Mesenchymal stem cell (in vitro differentiated cells and primary cell): ENCODE data around the gene CDC42SE2.
A peak's percentile ranks its signal among the peaks of the same experiment; 100 is the strongest.
"Not testable (repeated sequence)": the region's sequence is repeated elsewhere in the genome, so short reads cannot be mapped to it uniquely, and the experiment has no call there.

Experiments
- DNase-seq: peaks from one replicate; pipeline ENCODE4 v3.0.0-alpha.2; 2013
- H2AFZ ChIP-seq: one replicate; pipeline ENCODE4 v1.6.1; 2013; ENCODE audit warnings: low read depth, mild to moderate bottlenecking, control low read depth, inconsistent platforms, low read length, moderate library complexity
- H2AK5ac ChIP-seq: 2 replicates; pipeline ENCODE4 v1.6.1; 2013; ENCODE audit warnings: low read length, moderate library complexity, mild to moderate bottlenecking, inconsistent platforms; ENCODE audit not compliant: severe bottlenecking
- H2BK120ac ChIP-seq: one replicate; pipeline ENCODE4 v1.6.1; 2013; ENCODE audit warnings: low read depth, mild to moderate bottlenecking, inconsistent platforms, low read length, moderate library complexity
- H2BK12ac ChIP-seq, 2 experiments: one replicate each; pipeline ENCODE4 v1.6.1; 2013; ENCODE audit warnings: inconsistent platforms in 2 of 2, low read length in 2 of 2, mild to moderate bottlenecking in 2 of 2, moderate library complexity in 2 of 2, control low read depth in 1 of 2
- H2BK15ac ChIP-seq: one replicate; pipeline ENCODE4 v1.6.1; 2013; ENCODE audit warnings: mild to moderate bottlenecking, low read depth, inconsistent platforms; ENCODE audit not compliant: poor library complexity, severe bottlenecking
- H2BK5ac ChIP-seq: 2 replicates; pipeline ENCODE4 v1.6.1; 2013; ENCODE audit warnings: low read depth, mild to moderate bottlenecking, low read length, control low read depth, inconsistent platforms; ENCODE audit not compliant: poor library complexity, severe bottlenecking
- H3K14ac ChIP-seq, 2 experiments: one replicate each; pipeline ENCODE4 v1.6.1; 2013; ENCODE audit warnings: inconsistent platforms in 2 of 2, low read length in 2 of 2, control low read depth in 1 of 2, mild to moderate bottlenecking in 1 of 2, moderate library complexity in 1 of 2
- H3K18ac ChIP-seq, 2 experiments: one replicate each; pipeline ENCODE4 v1.6.1; 2013; ENCODE audit warnings: inconsistent platforms in 2 of 2, low read length in 2 of 2, control low read depth in 1 of 2, low read depth in 1 of 2, mild to moderate bottlenecking in 1 of 2
- H3K23ac ChIP-seq, 2 experiments: one replicate each; pipeline ENCODE4 v1.6.1; 2013; ENCODE audit warnings: inconsistent platforms in 2 of 2, low read length in 2 of 2, mild to moderate bottlenecking in 2 of 2, moderate library complexity in 2 of 2, control low read depth in 1 of 2
- H3K27ac ChIP-seq: 2 replicates; pipeline ENCODE4 v1.5.1; 2013; ENCODE audit warnings: mild to moderate bottlenecking, moderate library complexity, low read length, control low read depth, inconsistent platforms; ENCODE audit not compliant: poor library complexity, severe bottlenecking
- H3K27me3 ChIP-seq, 2 experiments: 2 replicates each; pipeline versions ENCODE4 v1.6.1 to v1.7.0; 2013; ENCODE audit warnings: low read length in 2 of 2, mild to moderate bottlenecking in 2 of 2, moderate library complexity in 2 of 2, control low read depth in 1 of 2, inconsistent platforms in 1 of 2; ENCODE audit not compliant: control insufficient read depth in 1 of 2, insufficient read depth in 1 of 2
- H3K36me3 ChIP-seq, 2 experiments: 2 replicates each; pipeline versions ENCODE4 v1.6.1 to v1.7.0; 2013; ENCODE audit warnings: low read length in 2 of 2, control low read depth in 1 of 2, inconsistent platforms in 1 of 2, low read depth in 1 of 2, mild to moderate bottlenecking in 1 of 2; ENCODE audit not compliant: insufficient read depth in 2 of 2, control insufficient read depth in 1 of 2
- H3K4ac ChIP-seq, 2 experiments: one replicate each; pipeline ENCODE4 v1.6.1; 2013; ENCODE audit warnings: inconsistent platforms in 2 of 2, low read length in 2 of 2, mild to moderate bottlenecking in 2 of 2, moderate library complexity in 2 of 2, control low read depth in 1 of 2, low read depth in 1 of 2
- H3K4me1 ChIP-seq: 2 replicates; pipeline ENCODE4 v1.6.1; 2013; ENCODE audit warnings: low read depth, low read length, control low read depth; ENCODE audit not compliant: control insufficient read depth, insufficient read depth
- H3K4me2 ChIP-seq: 2 replicates; pipeline ENCODE4 v1.6.1; 2013; ENCODE audit warnings: low read length, mild to moderate bottlenecking, inconsistent platforms; ENCODE audit not compliant: poor library complexity, severe bottlenecking
- H3K4me3 ChIP-seq, 2 experiments: 2 replicates each; pipeline versions ENCODE4 v1.5.1 to v1.7.0; 2013; ENCODE audit warnings: low read length in 2 of 2, mild to moderate bottlenecking in 2 of 2, control low read depth in 1 of 2, low read depth in 1 of 2; ENCODE audit not compliant: insufficient read depth in 1 of 2
- H3K79me1 ChIP-seq: replicated peaks from 2 replicates; pipeline ENCODE4 v1.6.1; 2013; ENCODE audit warnings: mild to moderate bottlenecking, control low read depth, low read length, inconsistent platforms; ENCODE audit not compliant: poor library complexity, severe bottlenecking
- H3K9ac ChIP-seq: 2 replicates; pipeline ENCODE4 v1.7.0; 2013; ENCODE audit warnings: mild to moderate bottlenecking, low read length, moderate library complexity
- H3K9me3 ChIP-seq: 2 replicates; pipeline ENCODE4 v1.7.0; 2013; ENCODE audit warnings: mild to moderate bottlenecking, low read length; ENCODE audit not compliant: control insufficient read depth
- H4K8ac ChIP-seq: one replicate; pipeline ENCODE4 v1.6.1; 2013; ENCODE audit warnings: inconsistent platforms, mild to moderate bottlenecking, low read length, moderate library complexity
- H4K91ac ChIP-seq: one replicate; pipeline ENCODE4 v1.6.1; 2013; ENCODE audit warnings: mild to moderate bottlenecking, low read length, inconsistent platforms
- WGBS: methylation state at CpG from one replicate; pipeline ENCODE4 v1.1.7; 2013; ENCODE audit warnings: mixed read lengths; 5-methylcytosine and 5-hydroxymethylcytosine counted together

CDC42SE2 gene

DNA sequence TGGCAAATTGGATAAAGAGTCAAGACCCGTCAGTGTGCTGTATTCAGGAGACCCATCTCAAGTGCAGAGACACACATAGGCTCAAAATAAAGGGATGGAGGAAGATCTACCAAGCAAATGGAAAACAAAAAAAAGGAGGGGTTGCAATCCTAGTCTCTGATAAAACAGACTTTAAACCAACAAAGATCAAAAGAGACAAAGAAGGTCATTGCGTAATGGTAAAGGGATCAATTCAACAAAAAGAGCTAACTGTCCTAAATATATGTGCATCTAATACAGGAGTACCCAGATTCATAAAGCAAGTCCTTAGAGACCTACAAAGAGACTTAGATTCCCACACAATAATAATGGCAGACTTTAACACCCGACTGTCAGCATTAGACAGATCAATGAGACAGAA is 82.4 kb downstream of the CDC42SE2 start:
- not testable (repeated sequence) for H2BK120ac ChIP-seq, H3K14ac ChIP-seq, H3K23ac ChIP-seq, H3K4me1 ChIP-seq, H3K4me3 ChIP-seq, H4K8ac ChIP-seq, H2AK5ac ChIP-seq, H3K9me3 ChIP-seq, H3K4ac ChIP-seq, H3K27me3 ChIP-seq, H2AFZ ChIP-seq, H3K36me3 ChIP-seq, H3K4me2 ChIP-seq, H2BK5ac ChIP-seq, H3K27ac ChIP-seq, H2BK12ac ChIP-seq, H2BK15ac ChIP-seq, H3K18ac ChIP-seq, DNase-seq, H4K91ac ChIP-seq, H3K9ac ChIP-seq
- H3K79me1 ChIP-seq: peaks cover 12% of the 10 kb centered on the region
- WGBS: 100% methylated on average over 2 of the region's 3 CpGs

DNA sequence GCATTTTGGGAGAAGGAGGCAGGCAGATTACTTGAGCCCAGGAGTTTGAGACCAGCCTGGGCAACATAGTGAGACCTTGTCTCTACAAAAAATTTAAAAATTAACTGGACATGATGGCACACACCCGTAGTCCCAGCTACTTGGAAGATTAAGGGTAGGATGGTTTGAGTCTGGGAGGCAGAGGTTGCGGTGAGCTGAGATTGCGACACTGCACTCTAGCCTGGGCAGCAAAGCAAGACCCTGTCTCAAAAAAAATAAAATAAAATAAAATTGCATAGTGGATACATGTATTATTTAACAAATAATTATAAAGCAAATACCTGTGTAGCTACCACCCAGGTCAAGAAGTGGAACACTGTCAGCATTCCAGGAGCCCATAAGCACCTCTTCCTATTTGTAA is 90.1 kb downstream of the CDC42SE2 start:
- Histone ChIP-seq H3K4me1 (peaks cover 2% of the 10 kb centered on the region), H4K8ac (no peak overlapping the region), H4K91ac (no peak overlapping the region), H2BK120ac (no peak overlapping the region), H3K4me2 (no peak overlapping the region), H3K18ac (no peak overlapping the region), H3K4me3 (no peak overlapping the region), H3K79me1 (peaks cover 17% of the 10 kb centered on the region), H3K9me3 (no peaks in the 10 kb centered on the region), H3K9ac (no peak overlapping the region), H3K27ac (no peak overlapping the region), H2BK15ac (no peak overlapping the region), H2BK12ac (no peak overlapping the region), H2BK5ac (no peak overlapping the region), H3K14ac (no peak overlapping the region), H3K4ac (no peak overlapping the region), H3K36me3 (no peaks in the 10 kb centered on the region), H3K27me3 (no peaks in the 10 kb centered on the region), H3K23ac (no peak overlapping the region), H2AFZ (no peak overlapping the region), H2AK5ac (no peak overlapping the region)
- 93% methylated on average over 2 of the region's 3 CpGs for WGBS
- DNase-seq: no peak

DNA sequence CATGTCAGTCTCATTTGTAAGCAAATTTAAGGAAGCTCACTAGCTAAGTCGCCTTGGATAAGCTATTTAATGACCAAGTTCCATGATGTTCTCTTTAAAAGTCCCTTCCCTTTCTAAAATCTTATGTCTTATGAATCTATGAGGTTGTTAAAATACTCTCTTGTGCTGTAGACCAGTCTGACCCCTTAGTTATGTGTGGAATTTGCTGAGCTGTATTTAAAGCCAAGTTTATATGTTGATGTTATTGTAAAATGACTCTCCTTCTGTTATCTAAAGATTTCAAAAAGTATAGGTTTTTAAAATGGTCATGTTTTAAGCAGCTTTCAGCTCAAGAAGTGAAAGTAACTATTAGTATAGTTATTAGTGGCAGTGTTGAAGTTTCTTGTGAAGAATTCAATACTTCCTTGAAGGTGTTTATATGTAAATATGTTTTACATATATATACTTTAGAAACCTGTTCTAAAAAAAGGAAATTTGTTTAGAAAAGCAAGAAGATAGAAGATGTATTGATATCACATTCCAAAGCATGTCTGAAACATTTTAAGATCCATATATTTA is 92.2 kb downstream of the CDC42SE2 start:
- no peaks in the 10 kb centered on the region for H3K27me3 ChIP-seq
- H2BK15ac ChIP-seq: no peak overlapping the region
- H3K36me3 ChIP-seq: peaks cover 0 to 9% of the 10 kb centered on the region in 2 experiments
- H3K4me2 ChIP-seq: no peak overlapping the region
- no peak overlapping the region for H4K91ac ChIP-seq
- H3K4me1 ChIP-seq: peaks cover 2% of the 10 kb centered on the region
- H3K18ac ChIP-seq: no peak overlapping the region
- no peak overlapping the region for H3K4me3 ChIP-seq
- peaks cover 19% of the 10 kb centered on the region for H3K79me1 ChIP-seq
- no peak overlapping the region for H2BK12ac ChIP-seq
- DNase-seq: peak; percentile 25
- no CpG with 5 or more reads among the region's 1 CpG for WGBS
- peak overlapping the region; percentile 21 for H3K9ac ChIP-seq
- H2BK5ac ChIP-seq: no peak overlapping the region
- peak overlapping the region; percentile 53 for H3K27ac ChIP-seq
- H3K23ac ChIP-seq: no peak overlapping the region
- H2AFZ ChIP-seq: no peak overlapping the region
- H3K14ac ChIP-seq: no peak overlapping the region
- H3K4ac ChIP-seq: no peak overlapping the region
- H2BK120ac ChIP-seq: no peak overlapping the region
- no peaks in the 10 kb centered on the region for H3K9me3 ChIP-seq
- no peak overlapping the region for H2AK5ac ChIP-seq
- H4K8ac ChIP-seq: no peak overlapping the region

DNA sequence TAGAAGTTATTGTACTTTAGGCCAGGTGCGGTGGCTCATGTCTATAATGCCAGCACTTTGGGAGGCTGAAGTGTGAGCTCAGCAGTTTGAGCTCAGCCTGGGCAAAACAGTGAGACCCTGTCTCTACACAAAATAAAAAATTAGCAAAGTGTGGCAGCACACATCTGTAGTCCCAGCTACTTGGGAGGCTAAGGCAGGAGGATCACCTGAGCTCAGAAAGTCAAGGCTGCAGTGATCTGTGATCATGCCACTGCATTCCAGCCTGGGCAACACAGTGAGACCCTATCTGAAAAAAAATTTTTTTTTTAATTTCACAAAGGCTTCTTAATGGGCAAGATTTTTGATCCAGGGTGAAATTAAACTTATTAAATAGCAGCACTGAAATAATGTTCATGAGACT is 92.8 kb downstream of the CDC42SE2 start:
- no peak overlapping the region for H4K91ac ChIP-seq
- DNase-seq: no peak
- H3K27me3 ChIP-seq: no peaks in the 10 kb centered on the region
- no peak overlapping the region for H3K4ac ChIP-seq
- 92% methylated on average over 1 of the region's 1 CpG for WGBS
- H3K36me3 ChIP-seq: peaks cover 1 to 9% of the 10 kb centered on the region in 2 experiments
- no peak overlapping the region for H2AFZ ChIP-seq
- H2BK12ac ChIP-seq: no peak overlapping the region
- no peak overlapping the region for H3K4me3 ChIP-seq
- H3K9ac ChIP-seq: no peak overlapping the region
- no peak overlapping the region for H3K14ac ChIP-seq
- no peak overlapping the region for H2BK5ac ChIP-seq
- H3K18ac ChIP-seq: no peak overlapping the region
- no peak overlapping the region for H3K23ac ChIP-seq
- H3K4me1 ChIP-seq: peaks cover 2% of the 10 kb centered on the region
- no peak overlapping the region for H2BK15ac ChIP-seq
- no peak overlapping the region for H2AK5ac ChIP-seq
- H2BK120ac ChIP-seq: no peak overlapping the region
- no peak overlapping the region for H4K8ac ChIP-seq
- H3K9me3 ChIP-seq: no peaks in the 10 kb centered on the region
- no peak overlapping the region for H3K4me2 ChIP-seq
- no peak overlapping the region for H3K27ac ChIP-seq
- H3K79me1 ChIP-seq: peaks cover 24% of the 10 kb centered on the region
